ENCODE measurements around the gene WDR47.
"Not testable (repeated sequence)": the region's sequence is repeated elsewhere in the genome, so short reads cannot be mapped to it uniquely, and the experiment has no call there.

The WDR47 gene

DNA sequence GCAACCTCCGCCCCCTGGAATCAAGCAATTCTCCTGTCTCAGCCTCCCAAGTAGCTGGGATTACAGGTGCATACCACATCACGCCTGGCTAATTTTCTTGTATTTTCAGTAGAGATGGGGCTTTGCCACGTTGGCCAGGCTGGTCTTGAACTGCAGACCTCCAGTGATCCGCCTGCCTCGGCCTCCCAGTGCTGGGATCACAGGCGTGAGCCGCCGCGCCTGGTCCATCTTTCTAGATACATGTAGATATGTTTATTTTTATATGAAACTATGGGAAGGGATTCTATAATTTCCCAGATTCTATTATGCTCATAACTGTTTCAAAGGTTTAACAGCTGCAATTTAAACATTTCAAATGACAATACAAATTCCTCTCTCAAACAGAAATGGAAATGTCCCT lies 105.7 kb downstream of the WDR47 start:
- H3K36me3 ChIP-seq (ENCODE audit: insufficient read depth, low read length) = peaks cover 25% of the 10 kb centered on the region
- no peaks in the 10 kb centered on the region for H3K79me2 ChIP-seq (ENCODE audit: control insufficient read depth, insufficient read depth, low read length, unreplicated experiment)
- H3K4me3 ChIP-seq (ENCODE audit: low read depth, low read length) = no peak overlapping the region
- H3K4me1 ChIP-seq (ENCODE audit: control insufficient read depth, insufficient read depth, low read length, unreplicated experiment) = no peaks in the 10 kb centered on the region
- H3K27me3 ChIP-seq (ENCODE audit: insufficient read depth, low read length) = no peaks in the 10 kb centered on the region
- no peak overlapping the region for H2AFZ ChIP-seq (ENCODE audit: low read length, unreplicated experiment)
- H3K27ac ChIP-seq (ENCODE audit: low read depth, low read length) = no peak overlapping the region

DNA sequence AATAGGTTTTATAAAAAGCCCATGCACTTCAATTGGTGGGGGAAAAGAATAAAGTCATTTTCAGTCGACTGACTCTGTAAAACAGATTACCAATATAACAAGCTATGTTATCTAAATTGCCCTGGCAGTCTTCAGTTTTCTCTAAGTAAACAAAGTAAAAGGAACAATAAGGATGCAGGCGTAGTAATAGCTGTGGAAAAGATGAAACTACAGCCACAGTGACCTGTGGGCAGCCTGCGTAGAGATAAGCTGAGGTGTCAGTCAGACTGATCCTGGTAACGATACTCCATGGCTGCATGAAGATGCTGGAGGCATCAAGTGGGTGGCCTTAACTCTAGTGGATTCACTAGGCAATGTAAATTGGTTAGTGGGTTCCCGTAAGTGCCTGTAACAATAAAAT lies 108.0 kb downstream of the WDR47 start:
- no peaks in the 10 kb centered on the region for H3K4me1 ChIP-seq (ENCODE audit: control insufficient read depth, insufficient read depth, low read length, unreplicated experiment)
- no peaks in the 10 kb centered on the region for H3K79me2 ChIP-seq (ENCODE audit: control insufficient read depth, insufficient read depth, low read length, unreplicated experiment)
- H3K27ac ChIP-seq (ENCODE audit: low read depth, low read length) = no peak overlapping the region
- H2AFZ ChIP-seq (ENCODE audit: low read length, unreplicated experiment) = no peak overlapping the region
- peaks cover 32% of the 10 kb centered on the region for H3K36me3 ChIP-seq (ENCODE audit: insufficient read depth, low read length)
- no peak overlapping the region for H3K4me3 ChIP-seq (ENCODE audit: low read depth, low read length)
- H3K27me3 ChIP-seq (ENCODE audit: insufficient read depth, low read length) = no peaks in the 10 kb centered on the region

DNA sequence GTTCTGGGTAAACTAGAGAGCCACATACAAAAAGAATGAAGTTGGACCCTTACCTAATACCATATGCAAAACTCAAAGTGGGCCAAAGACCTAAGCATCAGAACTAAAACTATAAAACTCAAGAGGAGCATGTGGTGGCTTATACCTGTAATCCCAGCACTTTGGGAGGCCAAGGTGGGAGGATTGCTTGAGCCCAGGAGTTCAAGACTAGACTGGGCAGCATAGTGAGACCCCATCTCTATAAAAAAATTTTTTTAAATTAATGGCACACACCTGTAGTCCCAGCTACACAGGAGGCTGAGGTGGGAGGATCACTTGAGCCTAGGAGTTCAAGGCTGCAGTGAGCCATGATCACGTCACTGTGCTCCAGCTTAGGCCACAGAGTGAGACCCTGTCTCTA lies 114.3 kb downstream of the WDR47 start:
- H3K79me2 ChIP-seq (ENCODE audit: control insufficient read depth, insufficient read depth, low read length, unreplicated experiment); H3K4me3 ChIP-seq (ENCODE audit: low read depth, low read length); H3K27me3 ChIP-seq (ENCODE audit: insufficient read depth, low read length); H2AFZ ChIP-seq (ENCODE audit: low read length, unreplicated experiment); H3K4me1 ChIP-seq (ENCODE audit: control insufficient read depth, insufficient read depth, low read length, unreplicated experiment); H3K27ac ChIP-seq (ENCODE audit: low read depth, low read length): not testable (repeated sequence)
- peaks cover 47% of the 10 kb centered on the region for H3K36me3 ChIP-seq (ENCODE audit: insufficient read depth, low read length)

DNA sequence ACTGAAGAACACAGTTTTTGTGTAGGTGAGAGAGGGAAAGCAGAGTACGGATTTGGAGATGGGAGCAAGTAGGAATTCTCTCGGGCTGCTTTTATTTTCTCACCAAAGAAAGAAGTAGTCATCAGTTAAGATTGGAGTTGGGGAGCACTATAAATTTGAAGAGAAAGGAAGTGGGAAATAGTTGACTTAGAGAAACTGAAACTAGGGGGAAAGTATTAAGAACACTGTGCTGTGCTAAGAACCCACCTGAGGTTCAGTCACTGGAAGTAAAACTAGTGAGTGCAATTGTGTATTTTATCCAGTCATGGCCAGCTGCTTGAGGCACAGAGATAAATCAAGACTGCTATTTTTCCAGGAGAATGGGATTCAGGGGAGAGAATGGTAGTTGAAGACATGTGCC lies 116.0 kb downstream of the WDR47 start:
- Histone ChIP-seq H2AFZ (ENCODE audit: low read length, unreplicated experiment) (no peak overlapping the region), H3K27me3 (ENCODE audit: insufficient read depth, low read length) (no peaks in the 10 kb centered on the region), H3K27ac (ENCODE audit: low read depth, low read length) (no peak overlapping the region), H3K4me3 (ENCODE audit: low read depth, low read length) (no peak overlapping the region), H3K36me3 (ENCODE audit: insufficient read depth, low read length) (peaks cover 37% of the 10 kb centered on the region), H3K79me2 (ENCODE audit: control insufficient read depth, insufficient read depth, low read length, unreplicated experiment) (no peaks in the 10 kb centered on the region), H3K4me1 (ENCODE audit: control insufficient read depth, insufficient read depth, low read length, unreplicated experiment) (no peaks in the 10 kb centered on the region)
